Measurements from ENCODE around the gene VRK1.
A peak's percentile ranks its signal among the peaks of the same experiment; 100 is the strongest.

Gene VRK1

GRCh38 chr14:96889091-96889490 lies 91.9 kb downstream of the VRK1 start:
- FAIRE-seq (no peak), DNase-seq (ENCODE audit: insufficient read length) (no peak)
- TF ChIP-seq TAF1 (IDR thresholded peaks at IDR 0.05; ENCODE audit: borderline replicate concordance, low read depth, low read length): no peak
- TF ChIP-seq POLR2AphosphoS5 (IDR thresholded peaks at IDR 0.05; ENCODE audit: low read depth, low read length): no peak
- TF ChIP-seq POLR2A (IDR thresholded peaks at IDR 0.05; ENCODE audit: low read depth, low read length): no peak

GRCh38 chr14:96893966-96894622 lies 96.9 kb downstream of the VRK1 start:
- no peak for DNase-seq (ENCODE audit: insufficient read length)
- no peak for TF ChIP-seq POLR2AphosphoS5 (IDR thresholded peaks at IDR 0.05; ENCODE audit: low read depth, low read length)
- TF ChIP-seq POLR2A (IDR thresholded peaks at IDR 0.05; ENCODE audit: low read depth, low read length): no peak
- TF ChIP-seq TAF1 (IDR thresholded peaks at IDR 0.05; ENCODE audit: borderline replicate concordance, low read depth, low read length): no peak
- no peak for FAIRE-seq

GRCh38 chr14:96894966-96895365 lies 97.8 kb downstream of the VRK1 start:
- TF ChIP-seq TAF1 (IDR thresholded peaks at IDR 0.05; ENCODE audit: borderline replicate concordance, low read depth, low read length) (no peak), POLR2AphosphoS5 (IDR thresholded peaks at IDR 0.05; ENCODE audit: low read depth, low read length) (no peak), POLR2A (IDR thresholded peaks at IDR 0.05; ENCODE audit: low read depth, low read length) (no peak)
- DNase-seq (ENCODE audit: insufficient read length) (no peak), FAIRE-seq (no peak)

- peak; percentile 61 for FAIRE-seq
- DNase-seq (ENCODE audit: insufficient read length): no peak
- TF ChIP-seq POLR2A (IDR thresholded peaks at IDR 0.05; ENCODE audit: low read depth, low read length): no peak
- TF ChIP-seq TAF1 (IDR thresholded peaks at IDR 0.05; ENCODE audit: borderline replicate concordance, low read depth, low read length): no peak
- no peak for TF ChIP-seq POLR2AphosphoS5 (IDR thresholded peaks at IDR 0.05; ENCODE audit: low read depth, low read length)
Observed at GRCh38 chr14:96895658-96896271, 98.6 kb downstream of the VRK1 start.

GRCh38 chr14:96897184-96897583 lies 100.0 kb downstream of the VRK1 start:
- DNase-seq (ENCODE audit: insufficient read length) (no peak), FAIRE-seq (no peak)
- TF ChIP-seq TAF1 (IDR thresholded peaks at IDR 0.05; ENCODE audit: borderline replicate concordance, low read depth, low read length): no peak
- TF ChIP-seq POLR2AphosphoS5 (IDR thresholded peaks at IDR 0.05; ENCODE audit: low read depth, low read length): no peak
- TF ChIP-seq POLR2A (IDR thresholded peaks at IDR 0.05; ENCODE audit: low read depth, low read length): no peak

- TF ChIP-seq TAF1 (IDR thresholded peaks at IDR 0.05; ENCODE audit: borderline replicate concordance, low read depth, low read length) (no peak), POLR2A (IDR thresholded peaks at IDR 0.05; ENCODE audit: low read depth, low read length) (no peak), POLR2AphosphoS5 (IDR thresholded peaks at IDR 0.05; ENCODE audit: low read depth, low read length) (no peak)
- peak; percentile 78 for FAIRE-seq
Observed at GRCh38 chr14:96901227-96901626, 104.0 kb downstream of the VRK1 start.

GRCh38 chr14:96902004-96902403 lies 104.8 kb downstream of the VRK1 start:
- TF ChIP-seq POLR2AphosphoS5 (IDR thresholded peaks at IDR 0.05; ENCODE audit: low read depth, low read length) (no peak), TAF1 (IDR thresholded peaks at IDR 0.05; ENCODE audit: borderline replicate concordance, low read depth, low read length) (no peak), POLR2A (IDR thresholded peaks at IDR 0.05; ENCODE audit: low read depth, low read length) (no peak)
- DNase-seq (ENCODE audit: insufficient read length): no peak
- no peak for FAIRE-seq

More at GRCh38 chr14:96901227-96901626, 104.0 kb downstream of the VRK1 start:
- peak; percentile 29 for DNase-seq (ENCODE audit: insufficient read length)

- FAIRE-seq: no peak
- no peak for DNase-seq (ENCODE audit: insufficient read length)
- TF ChIP-seq POLR2AphosphoS5 (IDR thresholded peaks at IDR 0.05; ENCODE audit: low read depth, low read length) (no peak), POLR2A (IDR thresholded peaks at IDR 0.05; ENCODE audit: low read depth, low read length) (no peak), TAF1 (IDR thresholded peaks at IDR 0.05; ENCODE audit: borderline replicate concordance, low read depth, low read length) (no peak)
Observed at GRCh38 chr14:96903444-96904023, 106.4 kb downstream of the VRK1 start.

GRCh38 chr14:96904201-96904600 lies 107.0 kb downstream of the VRK1 start:
- FAIRE-seq: no peak
- no peak for DNase-seq (ENCODE audit: insufficient read length)
- no peak for TF ChIP-seq TAF1 (IDR thresholded peaks at IDR 0.05; ENCODE audit: borderline replicate concordance, low read depth, low read length)
- no peak for TF ChIP-seq POLR2A (IDR thresholded peaks at IDR 0.05; ENCODE audit: low read depth, low read length)
- TF ChIP-seq POLR2AphosphoS5 (IDR thresholded peaks at IDR 0.05; ENCODE audit: low read depth, low read length): no peak

- TF ChIP-seq POLR2A (IDR thresholded peaks at IDR 0.05; ENCODE audit: low read depth, low read length): no peak
- TF ChIP-seq TAF1 (IDR thresholded peaks at IDR 0.05; ENCODE audit: borderline replicate concordance, low read depth, low read length): no peak
- no peak for TF ChIP-seq POLR2AphosphoS5 (IDR thresholded peaks at IDR 0.05; ENCODE audit: low read depth, low read length)
- DNase-seq (ENCODE audit: insufficient read length) (no peak), FAIRE-seq (no peak)
Observed at GRCh38 chr14:96905065-96905464, 107.9 kb downstream of the VRK1 start.

- DNase-seq (ENCODE audit: insufficient read length): no peak
- no peak for FAIRE-seq
- TF ChIP-seq TAF1 (IDR thresholded peaks at IDR 0.05; ENCODE audit: borderline replicate concordance, low read depth, low read length): no peak
- no peak for TF ChIP-seq POLR2AphosphoS5 (IDR thresholded peaks at IDR 0.05; ENCODE audit: low read depth, low read length)
- no peak for TF ChIP-seq POLR2A (IDR thresholded peaks at IDR 0.05; ENCODE audit: low read depth, low read length)
Observed at GRCh38 chr14:96905825-96906224, 108.6 kb downstream of the VRK1 start.

GRCh38 chr14:96906434-96906833 lies 109.3 kb downstream of the VRK1 start:
- TF ChIP-seq POLR2A (IDR thresholded peaks at IDR 0.05; ENCODE audit: low read depth, low read length) (no peak), TAF1 (IDR thresholded peaks at IDR 0.05; ENCODE audit: borderline replicate concordance, low read depth, low read length) (no peak), POLR2AphosphoS5 (IDR thresholded peaks at IDR 0.05; ENCODE audit: low read depth, low read length) (no peak)
- FAIRE-seq (no peak), DNase-seq (ENCODE audit: insufficient read length) (no peak)
